Epithelial cell of proximal tubule (primary cell): Measurements from ENCODE around the gene C5orf47. TPM values are rescaled to one million over a fixed set of nuclear protein-coding genes. Genes with fewer than 3 reads are reported as not detected.

ENCODE experiments used
- DNase-seq: peaks from one replicate; pipeline ENCODE4 v3.0.0-alpha.2; 2011; ENCODE audit warnings: low read depth
- H3K4me3 ChIP-seq: 2 replicates; pipeline ENCODE4 v1.5.1; 2011; ENCODE audit warnings: low read depth, mild to moderate bottlenecking, low read length
- CTCF ChIP-seq: conservative IDR thresholded peaks from 2 replicates; pipeline ENCODE4 v1.5.1; 2012; ENCODE audit warnings: low read depth, mild to moderate bottlenecking, low read length
- total RNA-seq: library from RNA; depleted of rRNA; stranded (reverse); fragments of >200 nt; gene quantifications from 2 replicates; pipeline ENCODE4 v1.2.3, GENCODE V29; 2015

Gene C5orf47
- total RNA-seq, 1 donor from 2014 or later: not detected

- no peak for DNase-seq
- H3K4me3 ChIP-seq: no peak overlapping the region
- no peak for TF ChIP-seq CTCF
Observed at GRCh38 chr5:174052636-174053035, 63.7 kb downstream of the C5orf47 start.

- no peak for TF ChIP-seq CTCF
- DNase-seq: no peak
- no peak overlapping the region for H3K4me3 ChIP-seq
Observed at GRCh38 chr5:174053905-174054304, 64.9 kb downstream of the C5orf47 start.

Other genes starting within 250 kb of the C5orf47 start
- gene CPEB4, start 100.8 kb upstream of the C5orf47 start, total RNA-seq: 9.5 and 17.5 TPM in 2 replicates
- not detected in 2 replicates for gene NSG2, start 56.5 kb downstream of the C5orf47 start, total RNA-seq